IMR-90 (cell line): Measurements from ENCODE around the gene ERC2. TPM values are rescaled to one million over a fixed set of nuclear protein-coding genes. Genes with fewer than 3 reads are reported as not detected.

ENCODE experiments used
- ATAC-seq: fragments of 200-7000 bp; cut with Tn5 transposase; 2 replicates; pipeline ENCODE4 v1.9.1; 2020; ENCODE audit warnings: low read depth, mild to moderate bottlenecking, moderate library complexity
- BruUV-seq: library from RNA; stranded (reverse); fragments of 400-500 nt; replicated peaks from 2 replicates; lab custom pipeline; 2021; lab: Mats Ljungman, UMichigan
- CTCF ChIA-PET: fragments of 300-600 bp; formaldehyde crosslinking; extraction: SDS; loops from one replicate; lab custom pipeline; 2021; ENCODE audit warnings: antibody characterized with exemption; lab: Yijun Ruan, JAX
- POLR2A ChIA-PET: fragments of 300-600 bp; sonication (Branson Sonifier 250); formaldehyde crosslinking; loops from one replicate; lab custom pipeline; 2022; ENCODE audit warnings: antibody characterized with exemption; ENCODE audit not compliant: unreplicated experiment; lab: Charles Lee
- DNase-seq: peaks from one replicate; pipeline ENCODE4 v3.0.0; 2013
- H2AFZ ChIP-seq: replicated peaks from 2 replicates; pipeline ENCODE3; 2013; ENCODE audit warnings: low read length, mild to moderate bottlenecking; ENCODE audit not compliant: poor library complexity
- H2AK5ac ChIP-seq: 2 replicates; pipeline ENCODE4 v1.6.1; 2013; ENCODE audit warnings: low read depth, low read length, inconsistent platforms
- H2AK9ac ChIP-seq: replicated peaks from 2 replicates; pipeline ENCODE3; 2013; ENCODE audit warnings: mild to moderate bottlenecking, low read depth, low read length, moderate library complexity; ENCODE audit not compliant: poor library complexity
- H2BK120ac ChIP-seq: 2 replicates; pipeline ENCODE4 v1.6.1; 2013; ENCODE audit warnings: low read depth, low read length, inconsistent platforms
- H2BK15ac ChIP-seq: 3 replicates; pipeline ENCODE4 v1.6.1; 2013; ENCODE audit warnings: low read depth, low read length, inconsistent platforms
- H2BK20ac ChIP-seq: 2 replicates; pipeline ENCODE4 v1.6.1; 2013; ENCODE audit warnings: low read depth, mild to moderate bottlenecking, inconsistent platforms, low read length, moderate library complexity
- H2BK5ac ChIP-seq: 2 replicates; pipeline ENCODE4 v1.6.1; 2013; ENCODE audit warnings: mild to moderate bottlenecking, low read depth, low read length, inconsistent platforms; ENCODE audit not compliant: poor library complexity, severe bottlenecking
- H3K14ac ChIP-seq: replicated peaks from 2 replicates; pipeline ENCODE4 v1.6.1; 2013; ENCODE audit warnings: low read depth, low read length, inconsistent platforms
- H3K18ac ChIP-seq: 2 replicates; pipeline ENCODE4 v1.6.1; 2013; ENCODE audit warnings: low read depth, low read length, control low read depth
- H3K23ac ChIP-seq: 2 replicates; pipeline ENCODE4 v1.6.1; 2013; ENCODE audit warnings: low read depth, low read length, inconsistent platforms
- H3K27ac ChIP-seq: 2 replicates; pipeline ENCODE4 v1.5.1; 2013; ENCODE audit warnings: mild to moderate bottlenecking, control low read depth, low read length; ENCODE audit not compliant: insufficient read depth
- H3K27me3 ChIP-seq: 2 replicates; pipeline ENCODE4 v1.6.1; 2013; ENCODE audit warnings: low read length; ENCODE audit not compliant: control insufficient read depth, insufficient read depth
- H3K36me3 ChIP-seq: 2 replicates; pipeline ENCODE4 v1.6.1; 2013; ENCODE audit warnings: low read length, mixed read lengths; ENCODE audit not compliant: control insufficient read depth, insufficient read depth
- H3K4ac ChIP-seq: 2 replicates; pipeline ENCODE4 v1.6.1; 2013; ENCODE audit warnings: low read depth, low read length, inconsistent platforms
- H3K4me1 ChIP-seq: 2 replicates; pipeline ENCODE4 v1.6.1; 2013; ENCODE audit warnings: low read length, mixed read lengths; ENCODE audit not compliant: control insufficient read depth, insufficient read depth
- H3K4me2 ChIP-seq: 2 replicates; pipeline ENCODE4 v1.6.1; 2013; ENCODE audit warnings: low read depth, mild to moderate bottlenecking, control low read depth, low read length, moderate library complexity
- H3K4me3 ChIP-seq: 2 replicates; pipeline ENCODE4 v1.5.1; 2013; ENCODE audit warnings: low read depth, mild to moderate bottlenecking, control low read depth, low read length, moderate library complexity; ENCODE audit not compliant: insufficient read depth
- H3K56ac ChIP-seq: 2 replicates; pipeline ENCODE4 v1.6.1; 2013; ENCODE audit warnings: low read length, inconsistent platforms; ENCODE audit not compliant: insufficient read depth; ENCODE audit errors: extremely low read depth
- H3K79me1 ChIP-seq, 2 experiments: 2 replicates each; pipeline ENCODE4 v1.6.1; 2013; ENCODE audit warnings: low read length in 2 of 2, inconsistent platforms in 1 of 2, low read depth in 1 of 2
- H3K9ac ChIP-seq: 2 replicates; pipeline ENCODE4 v1.6.1; 2013; ENCODE audit warnings: low read depth, low read length, control low read depth
- H3K9me1 ChIP-seq: 2 replicates; pipeline ENCODE4 v1.6.1; 2013; ENCODE audit warnings: low read length, inconsistent platforms; ENCODE audit not compliant: insufficient read depth
- H3K9me3 ChIP-seq: 2 replicates; pipeline ENCODE4 v1.6.1; 2013; ENCODE audit warnings: low read length; ENCODE audit not compliant: control insufficient read depth, insufficient read depth
- H4K20me1 ChIP-seq: 2 replicates; pipeline ENCODE4 v1.6.1; 2013; ENCODE audit warnings: low read length, inconsistent platforms; ENCODE audit not compliant: insufficient read depth
- H4K5ac ChIP-seq: 2 replicates; pipeline ENCODE4 v1.6.1; 2013; ENCODE audit warnings: mild to moderate bottlenecking, low read depth, low read length, control low read depth
- H4K8ac ChIP-seq, 2 experiments: 2 replicates each; pipeline ENCODE4 v1.6.1; 2013; ENCODE audit warnings: low read depth in 2 of 2, low read length in 2 of 2, control low read depth in 1 of 2, inconsistent platforms in 1 of 2
- H4K91ac ChIP-seq: 2 replicates; pipeline ENCODE4 v1.6.1; 2013; ENCODE audit warnings: low read depth, low read length, inconsistent platforms; ENCODE audit not compliant: insufficient read depth
- BHLHE40 ChIP-seq: fragments of 150-350 bp; IDR thresholded peaks from 2 replicates; pipeline ENCODE4 v1.6.1; 2016; ENCODE audit warnings: mild to moderate bottlenecking, low read depth, low read length
- CEBPB ChIP-seq: IDR thresholded peaks from 2 replicates; pipeline ENCODE4 v1.6.1; 2012; ENCODE audit warnings: low read depth, low read length, improper control_type of control experiment
- CHD1 ChIP-seq: IDR thresholded peaks from 2 replicates; pipeline ENCODE4 v1.6.1; 2012; ENCODE audit warnings: low read depth, low read length, improper control_type of control experiment
- MAFK ChIP-seq: IDR thresholded peaks from 2 replicates; pipeline ENCODE4 v1.6.1; 2012; ENCODE audit warnings: low read depth, low read length, improper control_type of control experiment
- MAZ ChIP-seq: IDR thresholded peaks from 2 replicates; pipeline ENCODE4 v1.6.1; 2012; ENCODE audit warnings: low read depth, mild to moderate bottlenecking, low read length, improper control_type of control experiment, moderate library complexity, borderline replicate concordance
- MXI1 ChIP-seq: IDR thresholded peaks from 2 replicates; pipeline ENCODE4 v1.6.1; 2012; ENCODE audit warnings: low read depth, mild to moderate bottlenecking, low read length, moderate library complexity, borderline replicate concordance
- NFE2L2 ChIP-seq: fragments of 150-350 bp; IDR thresholded peaks from 2 replicates; pipeline ENCODE4 v1.6.1; 2016; ENCODE audit warnings: low read depth, mild to moderate bottlenecking, low read length
- POLR2A ChIP-seq: IDR thresholded peaks from 2 replicates; pipeline ENCODE4 v1.6.1; 2012; ENCODE audit warnings: mild to moderate bottlenecking, low read depth, low read length
- RAD21 ChIP-seq: IDR thresholded peaks from 2 replicates; pipeline ENCODE4 v1.6.1; 2012; ENCODE audit warnings: low read length, improper control_type of control experiment
- RFX5 ChIP-seq: IDR thresholded peaks from 2 replicates; pipeline ENCODE4 v1.8.0; 2012; ENCODE audit warnings: low read depth, mild to moderate bottlenecking, low read length, moderate library complexity
- SMC3 ChIP-seq: fragments of 150-350 bp; IDR thresholded peaks from 2 replicates; pipeline ENCODE4 v1.6.1; 2016; ENCODE audit warnings: low read depth, mild to moderate bottlenecking, antibody characterized with exemption, low read length, moderate library complexity
- WGBS, 2 experiments: methylation state at CpG; one replicate each; pipeline versions ENCODE4 v1.1.5 to v1.1.7; 2013; ENCODE audit warnings: missing lambda C conversion rate in 2 of 2; ENCODE audit not compliant: insufficient read length in 1 of 2; ENCODE audit errors: extremely low coverage in 2 of 2; 5-methylcytosine and 5-hydroxymethylcytosine counted together
- dilution Hi-C: fragments of 300-500 bp; cut with HindIII; formaldehyde crosslinking; loops from one replicate; pipeline ENCODE4 v1.14.3; 2018; ENCODE audit warnings: low sequenced_read_pairs; ENCODE audit not compliant: unreplicated experiment
- in situ Hi-C: fragments of 300-500 bp; cut with MboI; formaldehyde crosslinking; loops from 3 replicates; pipeline ENCODE4 v1.14.3; 2019; ENCODE audit warnings: low sequenced_read_pairs, inconsistent platforms, mixed read lengths
- intact Hi-C: fragments of 100-400 bp; cut with micrococcal nuclease; formaldehyde crosslinking; loops from 2 replicates; pipeline ENCODE4 v1.10.0; 2022
- polyA plus RNA-seq, 3 experiments: library from polyadenylated mRNA; depleted of rRNA; stranded (reverse); fragments of >200 nt; gene quantifications; 2 replicates each; pipeline ENCODE4 v1.2.3, GENCODE V29; 2012; ENCODE audit warnings: low replicate concordance in 1 of 3
- total RNA-seq: library from RNA; depleted of rRNA; stranded (reverse); fragments of >200 nt; gene quantifications from 2 replicates; pipeline ENCODE4 v1.2.3, GENCODE V29; 2012
- TF ChIP-seq, protein P1 (sequence below): fragments of 150-350 bp; IDR thresholded peaks from 2 replicates; pipeline ENCODE4 v1.6.1; 2016; ENCODE audit warnings: low read depth, mild to moderate bottlenecking, low read length, moderate library complexity, borderline replicate concordance
- TF ChIP-seq, protein P2 (sequence below): conservative IDR thresholded peaks from 2 replicates; pipeline ENCODE4 v1.5.1; 2012; ENCODE audit warnings: mild to moderate bottlenecking, low read depth, low read length, improper control_type of control experiment
- TF ChIP-seq, protein P3 (sequence below): fragments of 150-350 bp; IDR thresholded peaks from 2 replicates; pipeline ENCODE4 v1.6.1; 2017; ENCODE audit warnings: mild to moderate bottlenecking, antibody characterized with exemption, low read length, low read depth

Gene ERC2
- total and polyA plus RNA-seq, 2 of the 4 experiments (the other 2 are of a cell fraction) = 0.17 to 0.18 TPM

DNA sequence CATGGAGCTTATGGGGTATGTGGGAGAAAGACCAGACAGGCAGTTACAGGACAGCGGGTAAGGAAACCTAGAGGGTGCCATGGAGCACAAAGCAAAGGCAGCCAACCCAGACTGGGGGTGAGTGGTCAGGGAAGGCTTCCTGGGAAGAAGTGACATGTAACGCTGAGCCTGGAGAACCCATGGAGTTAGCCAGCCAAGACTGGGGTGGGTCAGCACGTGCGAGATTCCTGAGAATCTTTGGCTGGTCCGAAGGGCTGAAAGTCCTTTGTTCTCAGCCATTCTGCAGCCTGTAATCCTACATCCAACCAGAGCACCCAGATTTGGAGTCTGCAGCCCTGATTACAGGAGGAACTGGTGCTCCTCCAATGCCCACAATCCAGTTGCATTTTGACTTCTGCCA is 861.1 kb downstream of the ERC2 start:
- no peaks in the 10 kb centered on the region for H3K79me1 ChIP-seq
- no peak overlapping the region for H3K18ac ChIP-seq
- no peak overlapping the region for H3K4me3 ChIP-seq
- TF ChIP-seq BHLHE40 (no peak), MXI1 (no peak), RFX5 (no peak), MAFK (no peak), MAZ (no peak), RAD21 (no peak), SMC3 (no peak), NFE2L2 (no peak), CHD1 (no peak), CEBPB (no peak), POLR2A (no peak)
- TF ChIP-seq, protein P1, sequence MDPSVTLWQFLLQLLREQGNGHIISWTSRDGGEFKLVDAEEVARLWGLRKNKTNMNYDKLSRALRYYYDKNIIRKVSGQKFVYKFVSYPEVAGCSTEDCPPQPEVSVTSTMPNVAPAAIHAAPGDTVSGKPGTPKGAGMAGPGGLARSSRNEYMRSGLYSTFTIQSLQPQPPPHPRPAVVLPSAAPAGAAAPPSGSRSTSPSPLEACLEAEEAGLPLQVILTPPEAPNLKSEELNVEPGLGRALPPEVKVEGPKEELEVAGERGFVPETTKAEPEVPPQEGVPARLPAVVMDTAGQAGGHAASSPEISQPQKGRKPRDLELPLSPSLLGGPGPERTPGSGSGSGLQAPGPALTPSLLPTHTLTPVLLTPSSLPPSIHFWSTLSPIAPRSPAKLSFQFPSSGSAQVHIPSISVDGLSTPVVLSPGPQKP = no peak
- TF ChIP-seq, protein P2, sequence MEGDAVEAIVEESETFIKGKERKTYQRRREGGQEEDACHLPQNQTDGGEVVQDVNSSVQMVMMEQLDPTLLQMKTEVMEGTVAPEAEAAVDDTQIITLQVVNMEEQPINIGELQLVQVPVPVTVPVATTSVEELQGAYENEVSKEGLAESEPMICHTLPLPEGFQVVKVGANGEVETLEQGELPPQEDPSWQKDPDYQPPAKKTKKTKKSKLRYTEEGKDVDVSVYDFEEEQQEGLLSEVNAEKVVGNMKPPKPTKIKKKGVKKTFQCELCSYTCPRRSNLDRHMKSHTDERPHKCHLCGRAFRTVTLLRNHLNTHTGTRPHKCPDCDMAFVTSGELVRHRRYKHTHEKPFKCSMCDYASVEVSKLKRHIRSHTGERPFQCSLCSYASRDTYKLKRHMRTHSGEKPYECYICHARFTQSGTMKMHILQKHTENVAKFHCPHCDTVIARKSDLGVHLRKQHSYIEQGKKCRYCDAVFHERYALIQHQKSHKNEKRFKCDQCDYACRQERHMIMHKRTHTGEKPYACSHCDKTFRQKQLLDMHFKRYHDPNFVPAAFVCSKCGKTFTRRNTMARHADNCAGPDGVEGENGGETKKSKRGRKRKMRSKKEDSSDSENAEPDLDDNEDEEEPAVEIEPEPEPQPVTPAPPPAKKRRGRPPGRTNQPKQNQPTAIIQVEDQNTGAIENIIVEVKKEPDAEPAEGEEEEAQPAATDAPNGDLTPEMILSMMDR = no peak
- TF ChIP-seq, protein P3, sequence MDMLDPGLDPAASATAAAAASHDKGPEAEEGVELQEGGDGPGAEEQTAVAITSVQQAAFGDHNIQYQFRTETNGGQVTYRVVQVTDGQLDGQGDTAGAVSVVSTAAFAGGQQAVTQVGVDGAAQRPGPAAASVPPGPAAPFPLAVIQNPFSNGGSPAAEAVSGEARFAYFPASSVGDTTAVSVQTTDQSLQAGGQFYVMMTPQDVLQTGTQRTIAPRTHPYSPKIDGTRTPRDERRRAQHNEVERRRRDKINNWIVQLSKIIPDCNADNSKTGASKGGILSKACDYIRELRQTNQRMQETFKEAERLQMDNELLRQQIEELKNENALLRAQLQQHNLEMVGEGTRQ = no peak
- no peak overlapping the region for H4K5ac ChIP-seq
- no peak overlapping the region for H2BK120ac ChIP-seq
- no peak overlapping the region for H3K9ac ChIP-seq
- ATAC-seq (no peak), DNase-seq (no peak)
- no peak overlapping the region for H2BK5ac ChIP-seq
- H3K14ac ChIP-seq = no peak overlapping the region
- H4K20me1 ChIP-seq = no peaks in the 10 kb centered on the region
- H3K23ac ChIP-seq = no peak overlapping the region
- no peak overlapping the region for H4K91ac ChIP-seq
- H4K8ac ChIP-seq = no peak overlapping the region
- ChIA-PET POLR2A (no interaction called here), CTCF (no interaction called here)
- H3K36me3 ChIP-seq = no peaks in the 10 kb centered on the region
- H2AK9ac ChIP-seq = no peak overlapping the region
- intact Hi-C loops = no loop called here
- H3K4ac ChIP-seq = no peak overlapping the region
- H3K27me3 ChIP-seq = peaks cover 4% of the 10 kb centered on the region
- no peak overlapping the region for H3K56ac ChIP-seq
- H2BK20ac ChIP-seq = no peak overlapping the region
- no peaks in the 10 kb centered on the region for H3K4me1 ChIP-seq
- no peak overlapping the region for H2BK15ac ChIP-seq
- WGBS, 2 experiments = 67% methylated on average over 3 of the region's 5 CpGs; no CpG with 5 or more reads in 1 of the 2 experiments
- H3K4me2 ChIP-seq = no peak overlapping the region
- H3K9me3 ChIP-seq = no peaks in the 10 kb centered on the region
- dilution Hi-C loops = no loop called here
- no peaks in the 10 kb centered on the region for H3K9me1 ChIP-seq
- H2AFZ ChIP-seq = no peak overlapping the region
- no TSS peak for BruUV-seq
- H2AK5ac ChIP-seq = no peak overlapping the region
- in situ Hi-C loops = no loop called here
- no peak overlapping the region for H3K27ac ChIP-seq
